HCT116 (cell line): Measurements from ENCODE around the gene CDH4. TPM values are rescaled to one million over a fixed set of nuclear protein-coding genes. Genes with fewer than 3 reads are reported as not detected.

Experiments
- ATAC-seq: fragments of 200-7000 bp; cut with Tn5 transposase; 2 replicates; pipeline ENCODE4 v1.9.1; 2020; ENCODE audit warnings: mild to moderate bottlenecking, moderate library complexity
- BruUV-seq: library from RNA; stranded (reverse); fragments of 400-500 nt; replicated peaks from 2 replicates; lab custom pipeline; 2021; lab: Mats Ljungman, UMichigan
- CTCF ChIA-PET: fragments of 300-600 bp; sonication (Branson Sonifier 250); formaldehyde crosslinking; loops from one replicate; lab custom pipeline; 2021; ENCODE audit warnings: antibody characterized with exemption; lab: Charles Lee
- POLR2A ChIA-PET: fragments of 300-600, 350-600 bp; sonication (Branson Sonifier 250); formaldehyde crosslinking; loops from one replicate; lab custom pipeline; 2021; ENCODE audit warnings: antibody characterized with exemption; lab: Charles Lee
- RAD21 ChIA-PET, 2 experiments: fragments of 300-600 bp; sonication (Branson Sonifier 250); formaldehyde crosslinking; loops; one replicate each; lab custom pipeline; 2023; ENCODE audit warnings: low total read pairs in 2 of 2; ENCODE audit not compliant: uncharacterized antibody in 2 of 2, unreplicated experiment in 2 of 2, low non-redundant PET in 1 of 2; lab: Charles Lee
- DNase-seq: peaks from one replicate; pipeline ENCODE4 v3.0.0-alpha.2; 2010; ENCODE audit warnings: low read depth, low spot score
- H2AFZ ChIP-seq: fragments of 200-600 bp; shearing (Covaris generic), sonication (generic); 2 replicates; pipeline ENCODE4 v1.6.1; 2017; ENCODE audit warnings: low read depth, mixed run types, mixed read lengths, antibody characterized with exemption, low read length; ENCODE audit not compliant: poor library complexity, severe bottlenecking
- H3K27ac ChIP-seq: 2 replicates; pipeline ENCODE4 v1.5.1; 2012; ENCODE audit warnings: low read depth, low read length
- H3K27me3 ChIP-seq: fragments of 200-600 bp; sonication (generic); 2 replicates; pipeline ENCODE4 v1.6.1; 2016; ENCODE audit warnings: mixed run types, low read length, mixed read lengths; ENCODE audit not compliant: insufficient read depth
- H3K36me3 ChIP-seq, 2 experiments: fragments of 200-500 bp in 1 of 2; fragments of 200-600 bp in 1 of 2; sonication (Bioruptor generic) in 1 of 2; sonication (generic) in 1 of 2; 2 replicates each; pipeline versions ENCODE4 v1.5.1 to v1.6.1; 2014 to 2016; ENCODE audit warnings: low read length in 2 of 2, inconsistent platforms in 1 of 2, mixed read lengths in 1 of 2, mixed run types in 1 of 2; ENCODE audit not compliant: insufficient read depth in 2 of 2, control insufficient read depth in 1 of 2
- H3K4me1 ChIP-seq, 2 experiments: fragments of 200-600 bp in 1 of 2; sonication (generic) in 1 of 2; 2 replicates each; pipeline versions ENCODE4 v1.5.1 to v1.6.1; 2012 to 2017; ENCODE audit warnings: low read length in 2 of 2, inconsistent platforms in 1 of 2, mild to moderate bottlenecking in 1 of 2, mixed read lengths in 1 of 2, mixed run types in 1 of 2, moderate library complexity in 1 of 2; ENCODE audit not compliant: insufficient read depth in 2 of 2, control insufficient read depth in 1 of 2
- H3K4me2 ChIP-seq: fragments of 200-600 bp; sonication (generic); 2 replicates; pipeline ENCODE4 v1.6.1; 2017; ENCODE audit warnings: mixed run types, low read length, mixed read lengths
- H3K4me3 ChIP-seq, 2 experiments: fragments of 200-600 bp in 1 of 2; sonication (generic) in 1 of 2; replicated peaks in 1 of 2; 2 replicates each; pipeline ENCODE4 v1.5.1; 2011 to 2016; ENCODE audit warnings: low read length in 2 of 2, control low read depth in 1 of 2, low read depth in 1 of 2, mild to moderate bottlenecking in 1 of 2, mixed read lengths in 1 of 2, mixed run types in 1 of 2
- H3K79me2 ChIP-seq: fragments of 200-600 bp; sonication (generic); 2 replicates; pipeline ENCODE4 v1.6.1; 2017; ENCODE audit warnings: mild to moderate bottlenecking, mixed run types, low read length, moderate library complexity, mixed read lengths; ENCODE audit not compliant: insufficient read depth
- H3K9ac ChIP-seq: fragments of 200-600 bp; sonication (generic); 2 replicates; pipeline ENCODE4 v1.6.1; 2016; ENCODE audit warnings: low read length, mixed read lengths
- H3K9me2 ChIP-seq: fragments of 200-600 bp; sonication (generic), shearing (Covaris generic); 2 replicates; pipeline ENCODE4 v1.6.1; 2017; ENCODE audit warnings: mixed run types, mild to moderate bottlenecking, moderate library complexity; ENCODE audit not compliant: insufficient read depth
- H3K9me3 ChIP-seq, 2 experiments: fragments of 200-500 bp in 1 of 2; fragments of 200-600 bp in 1 of 2; sonication (Bioruptor generic) in 1 of 2; sonication (generic) in 1 of 2; 2 replicates each; pipeline ENCODE4 v1.6.1; 2014 to 2017; ENCODE audit warnings: low read length in 2 of 2, mixed read lengths in 2 of 2, inconsistent platforms in 1 of 2, low read depth in 1 of 2, mild to moderate bottlenecking in 1 of 2, mixed run types in 1 of 2, moderate library complexity in 1 of 2; ENCODE audit not compliant: control insufficient read depth in 1 of 2, insufficient read depth in 1 of 2
- H4K20me1 ChIP-seq: fragments of 200-600 bp; sonication (generic), shearing (Covaris generic); 2 replicates; pipeline ENCODE4 v1.6.1; 2017; ENCODE audit warnings: mixed run types, mild to moderate bottlenecking, moderate library complexity; ENCODE audit not compliant: insufficient read depth
- ATF3 ChIP-seq: IDR thresholded peaks from 2 replicates; pipeline ENCODE4 v1.6.1; 2012
- CBX3 ChIP-seq: IDR thresholded peaks from 2 replicates; pipeline ENCODE4 v1.6.1; 2012; ENCODE audit warnings: low read depth
- EGR1 ChIP-seq: IDR thresholded peaks from 2 replicates; pipeline ENCODE4 v1.6.1; 2012; ENCODE audit warnings: low read depth
- EZH2 ChIP-seq: fragments of 200-600 bp; sonication (generic); IDR thresholded peaks from 2 replicates; pipeline ENCODE4 v1.6.1; 2017; ENCODE audit warnings: antibody characterized with exemption, mixed run types
- FOSL1 ChIP-seq: IDR thresholded peaks from 2 replicates; pipeline ENCODE4 v1.6.1; 2012; ENCODE audit warnings: low read depth
- JUND ChIP-seq: IDR thresholded peaks from 2 replicates; pipeline ENCODE4 v1.6.1; 2012
- MAX ChIP-seq: IDR thresholded peaks from 2 replicates; pipeline ENCODE4 v1.6.1; 2012
- POLR2AphosphoS5 ChIP-seq: IDR thresholded peaks from 2 replicates; pipeline ENCODE4 v1.6.1; 2011; ENCODE audit warnings: mild to moderate bottlenecking, low read depth, low read length, moderate library complexity
- RAD21 ChIP-seq: IDR thresholded peaks from 2 replicates; pipeline ENCODE4 v1.6.1; 2012; ENCODE audit warnings: low read depth, mild to moderate bottlenecking
- SIN3A ChIP-seq: IDR thresholded peaks from 2 replicates; pipeline ENCODE4 v1.6.1; 2012; ENCODE audit warnings: low read depth
- SP1 ChIP-seq: IDR thresholded peaks from 2 replicates; pipeline ENCODE4 v1.6.1; 2012; ENCODE audit warnings: low read depth
- SRF ChIP-seq: IDR thresholded peaks from 2 replicates; pipeline ENCODE4 v1.6.1; 2012; ENCODE audit warnings: low read depth
- TCF7L2 ChIP-seq: IDR thresholded peaks from 2 replicates; pipeline ENCODE4 v1.7.0; 2011; ENCODE audit warnings: borderline replicate concordance, inconsistent platforms; ENCODE audit not compliant: insufficient read depth, insufficient read length; ENCODE audit errors: extremely low read depth
- YY1 ChIP-seq: IDR thresholded peaks from 2 replicates; pipeline ENCODE4 v1.6.1; 2011; ENCODE audit warnings: low read length, low read depth, moderate library complexity, mild to moderate bottlenecking; ENCODE audit not compliant: insufficient replicate concordance; ENCODE audit errors: extremely low read depth
- ZNF274 ChIP-seq: fragments of 200-500 bp; sonication (Bioruptor generic); IDR thresholded peaks from 2 replicates; pipeline ENCODE4 v1.6.1; 2014; ENCODE audit warnings: mild to moderate bottlenecking, low read depth, low read length, inconsistent platforms
- intact Hi-C: fragments of 100-400 bp; cut with micrococcal nuclease; formaldehyde crosslinking; loops from 2 replicates; pipeline ENCODE4 v1.10.0; 2022
- total RNA-seq: library from RNA; stranded (reverse); gene quantifications from one replicate; pipeline ENCODE4 v1.2.1, GENCODE V29; 2021; ENCODE audit not compliant: unreplicated experiment
- TF ChIP-seq, protein P1 (sequence below), 3 experiments: fragments of 200-600 bp in 1 of 3; sonication (generic) in 1 of 3; IDR thresholded peaks in 2 of 3; conservative IDR thresholded peaks in 1 of 3; 2 replicates each; pipeline ENCODE4 v1.5.1; 2012 to 2017; ENCODE audit warnings: low read depth in 2 of 3, low read length in 2 of 3, antibody characterized with exemption in 1 of 3, borderline replicate concordance in 1 of 3, control low read depth in 1 of 3, mild to moderate bottlenecking in 1 of 3, mixed read lengths in 1 of 3, mixed run types in 1 of 3, moderate library complexity in 1 of 3; ENCODE audit not compliant: insufficient read depth in 1 of 3
- TF ChIP-seq, protein P2 (sequence below): IDR thresholded peaks from 2 replicates; pipeline ENCODE4 v1.6.1; 2011; ENCODE audit warnings: mild to moderate bottlenecking, low read length, moderate library complexity; ENCODE audit not compliant: insufficient replicate concordance; ENCODE audit errors: extremely low read depth
- TF ChIP-seq, protein P3 (sequence below): IDR thresholded peaks from 2 replicates; pipeline ENCODE4 v1.6.1; 2012; ENCODE audit warnings: low read depth

The CDH4 gene
- total RNA-seq, 1 experiment from 2014 or later: not detected

DNA sequence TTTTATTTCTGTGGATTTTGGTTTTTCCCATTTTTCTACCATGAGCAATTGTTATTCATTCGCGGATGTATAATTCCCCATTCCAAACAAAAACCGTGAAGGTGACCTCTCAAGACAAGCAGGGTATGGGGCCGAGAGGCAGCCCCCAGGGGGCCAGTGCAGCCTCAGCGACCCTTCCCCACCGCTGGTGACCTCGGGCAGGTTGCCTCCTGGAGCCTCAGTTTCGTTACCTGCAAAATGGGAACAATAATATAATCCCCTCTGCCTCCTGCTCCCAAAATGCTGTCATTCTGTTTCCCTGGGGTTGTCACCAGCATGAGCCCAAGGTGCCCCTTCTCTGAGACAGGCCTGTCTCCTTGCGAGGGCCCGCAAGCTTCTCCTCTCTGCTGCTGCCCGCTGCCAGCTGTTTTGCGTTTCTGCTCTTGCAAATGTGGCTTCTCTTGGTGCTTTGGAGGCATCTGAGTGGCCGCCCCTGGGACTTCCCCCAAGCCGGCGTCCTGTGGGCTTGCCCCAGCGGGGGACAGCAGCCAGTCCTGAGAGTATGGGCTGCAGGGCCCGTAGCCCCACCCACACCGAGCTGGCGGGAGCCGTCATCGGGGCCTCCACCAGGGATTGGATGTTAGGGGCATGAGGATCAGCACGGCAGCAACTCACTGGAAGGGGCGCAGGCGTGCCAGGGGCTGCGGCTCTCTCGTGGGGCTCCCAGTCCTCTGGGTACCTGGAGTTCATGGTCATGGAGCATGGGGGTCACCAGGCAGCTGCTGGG is 651.7 kb downstream of the CDH4 start (continued):
- TF ChIP-seq, protein P1, sequence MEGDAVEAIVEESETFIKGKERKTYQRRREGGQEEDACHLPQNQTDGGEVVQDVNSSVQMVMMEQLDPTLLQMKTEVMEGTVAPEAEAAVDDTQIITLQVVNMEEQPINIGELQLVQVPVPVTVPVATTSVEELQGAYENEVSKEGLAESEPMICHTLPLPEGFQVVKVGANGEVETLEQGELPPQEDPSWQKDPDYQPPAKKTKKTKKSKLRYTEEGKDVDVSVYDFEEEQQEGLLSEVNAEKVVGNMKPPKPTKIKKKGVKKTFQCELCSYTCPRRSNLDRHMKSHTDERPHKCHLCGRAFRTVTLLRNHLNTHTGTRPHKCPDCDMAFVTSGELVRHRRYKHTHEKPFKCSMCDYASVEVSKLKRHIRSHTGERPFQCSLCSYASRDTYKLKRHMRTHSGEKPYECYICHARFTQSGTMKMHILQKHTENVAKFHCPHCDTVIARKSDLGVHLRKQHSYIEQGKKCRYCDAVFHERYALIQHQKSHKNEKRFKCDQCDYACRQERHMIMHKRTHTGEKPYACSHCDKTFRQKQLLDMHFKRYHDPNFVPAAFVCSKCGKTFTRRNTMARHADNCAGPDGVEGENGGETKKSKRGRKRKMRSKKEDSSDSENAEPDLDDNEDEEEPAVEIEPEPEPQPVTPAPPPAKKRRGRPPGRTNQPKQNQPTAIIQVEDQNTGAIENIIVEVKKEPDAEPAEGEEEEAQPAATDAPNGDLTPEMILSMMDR (IDR thresholded peaks at IDR 0.05 in 2 of 3, conservative IDR thresholded peaks at IDR 0.05 in 1 of 3; ENCODE audit: borderline replicate concordance in 1 of 3, insufficient read depth in 1 of 3, low read depth in 2 of 3, low read length in 2 of 3): no peak
- TF ChIP-seq POLR2AphosphoS5 (no peak), EZH2 (no peak), ZNF274 (no peak), YY1 (no peak)

DNA sequence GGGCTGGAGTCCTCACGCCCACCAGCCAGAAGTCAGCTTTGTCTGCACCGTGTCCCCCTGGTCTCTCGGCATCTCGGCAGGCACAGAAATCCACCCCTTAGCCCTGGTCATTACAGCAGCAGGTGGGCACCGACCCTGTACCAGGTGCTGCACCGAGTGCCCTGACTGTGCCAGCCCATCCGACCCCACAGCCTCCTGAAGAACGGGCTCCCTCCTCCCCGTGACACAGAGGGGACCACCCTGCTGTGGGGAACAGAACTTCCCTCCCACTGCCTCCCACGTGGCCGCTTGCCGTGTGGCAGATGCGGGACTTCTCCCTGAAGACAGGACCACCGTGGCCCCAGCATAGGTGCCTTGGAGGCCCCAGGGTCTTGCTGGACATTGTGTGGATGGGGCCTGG is 652.4 kb downstream of the CDH4 start:
- Histone ChIP-seq H3K4me3 (no peak overlapping the region), H3K9me2 (no peaks in the 10 kb centered on the region), H3K9ac (no peak overlapping the region), H3K27ac (no peak overlapping the region), H2AFZ (no peak overlapping the region), H3K27me3 (no peaks in the 10 kb centered on the region; the same call in 1 of the 2 replicates), H3K4me1 (no peaks in the 10 kb centered on the region), H3K36me3 (no peaks in the 10 kb centered on the region), H3K4me2 (no peak overlapping the region), H4K20me1 (no peaks in the 10 kb centered on the region), H3K79me2 (no peaks in the 10 kb centered on the region), H3K9me3 (no peaks in the 10 kb centered on the region)
- ChIA-PET POLR2A (no interaction called here), RAD21 (no interaction called here), CTCF (no interaction called here)
- no peak for ATAC-seq
- BruUV-seq: no TSS peak
- DNase-seq: no peak
- intact Hi-C loops: no loop called here
- no peak for TF ChIP-seq EZH2
- TF ChIP-seq MAX: no peak
- no peak for TF ChIP-seq EGR1
- no peak for TF ChIP-seq CBX3
- TF ChIP-seq TCF7L2: no peak
- TF ChIP-seq FOSL1: no peak
- TF ChIP-seq RAD21: no peak
- TF ChIP-seq, protein P2, sequence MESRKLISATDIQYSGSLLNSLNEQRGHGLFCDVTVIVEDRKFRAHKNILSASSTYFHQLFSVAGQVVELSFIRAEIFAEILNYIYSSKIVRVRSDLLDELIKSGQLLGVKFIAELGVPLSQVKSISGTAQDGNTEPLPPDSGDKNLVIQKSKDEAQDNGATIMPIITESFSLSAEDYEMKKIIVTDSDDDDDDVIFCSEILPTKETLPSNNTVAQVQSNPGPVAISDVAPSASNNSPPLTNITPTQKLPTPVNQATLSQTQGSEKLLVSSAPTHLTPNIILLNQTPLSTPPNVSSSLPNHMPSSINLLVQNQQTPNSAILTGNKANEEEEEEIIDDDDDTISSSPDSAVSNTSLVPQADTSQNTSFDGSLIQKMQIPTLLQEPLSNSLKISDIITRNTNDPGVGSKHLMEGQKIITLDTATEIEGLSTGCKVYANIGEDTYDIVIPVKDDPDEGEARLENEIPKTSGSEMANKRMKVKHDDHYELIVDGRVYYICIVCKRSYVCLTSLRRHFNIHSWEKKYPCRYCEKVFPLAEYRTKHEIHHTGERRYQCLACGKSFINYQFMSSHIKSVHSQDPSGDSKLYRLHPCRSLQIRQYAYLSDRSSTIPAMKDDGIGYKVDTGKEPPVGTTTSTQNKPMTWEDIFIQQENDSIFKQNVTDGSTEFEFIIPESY: no peak
- no peak for TF ChIP-seq SIN3A
- no peak for TF ChIP-seq JUND
- TF ChIP-seq, protein P3, sequence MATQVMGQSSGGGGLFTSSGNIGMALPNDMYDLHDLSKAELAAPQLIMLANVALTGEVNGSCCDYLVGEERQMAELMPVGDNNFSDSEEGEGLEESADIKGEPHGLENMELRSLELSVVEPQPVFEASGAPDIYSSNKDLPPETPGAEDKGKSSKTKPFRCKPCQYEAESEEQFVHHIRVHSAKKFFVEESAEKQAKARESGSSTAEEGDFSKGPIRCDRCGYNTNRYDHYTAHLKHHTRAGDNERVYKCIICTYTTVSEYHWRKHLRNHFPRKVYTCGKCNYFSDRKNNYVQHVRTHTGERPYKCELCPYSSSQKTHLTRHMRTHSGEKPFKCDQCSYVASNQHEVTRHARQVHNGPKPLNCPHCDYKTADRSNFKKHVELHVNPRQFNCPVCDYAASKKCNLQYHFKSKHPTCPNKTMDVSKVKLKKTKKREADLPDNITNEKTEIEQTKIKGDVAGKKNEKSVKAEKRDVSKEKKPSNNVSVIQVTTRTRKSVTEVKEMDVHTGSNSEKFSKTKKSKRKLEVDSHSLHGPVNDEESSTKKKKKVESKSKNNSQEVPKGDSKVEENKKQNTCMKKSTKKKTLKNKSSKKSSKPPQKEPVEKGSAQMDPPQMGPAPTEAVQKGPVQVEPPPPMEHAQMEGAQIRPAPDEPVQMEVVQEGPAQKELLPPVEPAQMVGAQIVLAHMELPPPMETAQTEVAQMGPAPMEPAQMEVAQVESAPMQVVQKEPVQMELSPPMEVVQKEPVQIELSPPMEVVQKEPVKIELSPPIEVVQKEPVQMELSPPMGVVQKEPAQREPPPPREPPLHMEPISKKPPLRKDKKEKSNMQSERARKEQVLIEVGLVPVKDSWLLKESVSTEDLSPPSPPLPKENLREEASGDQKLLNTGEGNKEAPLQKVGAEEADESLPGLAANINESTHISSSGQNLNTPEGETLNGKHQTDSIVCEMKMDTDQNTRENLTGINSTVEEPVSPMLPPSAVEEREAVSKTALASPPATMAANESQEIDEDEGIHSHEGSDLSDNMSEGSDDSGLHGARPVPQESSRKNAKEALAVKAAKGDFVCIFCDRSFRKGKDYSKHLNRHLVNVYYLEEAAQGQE: no peak
- no peak for TF ChIP-seq ATF3
- TF ChIP-seq SRF: no peak
- TF ChIP-seq SP1: no peak
